MCF 10A (cell line): ENCODE measurements around the gene WFDC1. TPM values are rescaled to one million over a fixed set of nuclear protein-coding genes. Genes with fewer than 3 reads are reported as not detected.

Experiments
- BruUV-seq: library from RNA; stranded (reverse); fragments of 400-500 nt; replicated peaks from 2 replicates; lab custom pipeline; 2021; lab: Mats Ljungman, UMichigan
- CTCF ChIA-PET: fragments of 300-600 bp; sonication (Branson Sonifier 250); formaldehyde crosslinking; extraction: SDS; loops from one replicate; lab custom pipeline; 2021; ENCODE audit warnings: antibody characterized with exemption, inconsistent platforms; lab: Yijun Ruan, JAX
- POLR2A ChIA-PET: fragments of 300-600, 350-650 bp; sonication (Branson Sonifier 250); formaldehyde crosslinking; extraction: SDS; loops from one replicate; lab custom pipeline; 2020; ENCODE audit warnings: antibody characterized with exemption, inconsistent platforms; lab: Yijun Ruan, JAX
- DNase-seq: peaks from one replicate; pipeline ENCODE4 v3.0.0-alpha.2; 2018; ENCODE audit not compliant: unreplicated experiment
- H3K27ac Mint-ChIP-seq: one replicate; pipeline ENCODE4 v1.8.0; 2022; ENCODE audit warnings: mild to moderate bottlenecking, low read depth, mixed read lengths; ENCODE audit not compliant: unreplicated experiment
- H3K27me3 Mint-ChIP-seq: one replicate; pipeline ENCODE4 v1.8.0; 2022; ENCODE audit warnings: mixed read lengths; ENCODE audit not compliant: insufficient read depth, unreplicated experiment
- H3K36me3 Mint-ChIP-seq: one replicate; pipeline ENCODE4 v1.8.0; 2022; ENCODE audit warnings: mild to moderate bottlenecking, moderate library complexity, mixed read lengths; ENCODE audit not compliant: insufficient read depth, unreplicated experiment
- H3K4me1 Mint-ChIP-seq: one replicate; pipeline ENCODE4 v1.8.0; 2022; ENCODE audit warnings: mixed read lengths; ENCODE audit not compliant: insufficient read depth, unreplicated experiment
- H3K4me3 Mint-ChIP-seq: one replicate; pipeline ENCODE4 v1.8.0; 2022; ENCODE audit warnings: mild to moderate bottlenecking, moderate library complexity, mixed read lengths; ENCODE audit not compliant: unreplicated experiment
- H3K9me3 Mint-ChIP-seq: one replicate; pipeline ENCODE4 v1.8.0; 2022; ENCODE audit warnings: mixed read lengths; ENCODE audit not compliant: unreplicated experiment
- CTCF ChIP-seq: fragments of 200-600 bp; IDR thresholded peaks from one replicate; pipeline ENCODE4 v1.8.0; 2022; ENCODE audit warnings: antibody characterized with exemption, mild to moderate bottlenecking; ENCODE audit not compliant: unreplicated experiment
- intact Hi-C: fragments of 100-400 bp; cut with micrococcal nuclease; formaldehyde crosslinking; loops from 2 replicates; pipeline ENCODE4 v1.14.1; 2022
- total RNA-seq: library from RNA; stranded (reverse); gene quantifications from 2 replicates; pipeline ENCODE4 v1.2.3, GENCODE V29; 2022

WFDC1 gene
- total RNA-seq, 1 experiment from 2014 or later: not detected

- Mint-ChIP-seq H3K4me3 (no peak overlapping the region), H3K9me3 (peaks cover 8% of the 10 kb centered on the region), H3K36me3 (no peaks in the 10 kb centered on the region), H3K4me1 (no peaks in the 10 kb centered on the region), H3K27ac (no peak overlapping the region), H3K27me3 (peaks cover 16% of the 10 kb centered on the region)
- intact Hi-C loops: no loop called here
- no TSS peak for BruUV-seq
- POLR2A ChIA-PET: no interaction called here
- TF ChIP-seq CTCF: no peak
- DNase-seq: no peak
- CTCF ChIA-PET: interaction anchor here (0.6 to 0.7 kb wide), 2 partner anchors 19 to 720 kb away, joined by 3 to 5 read pairs; no protein-coding TSS in a partner anchor
Measured at GRCh38 chr16:84320511-84320910, 25.8 kb downstream of the WFDC1 start.

- Mint-ChIP-seq H3K9me3 (peaks cover 8% of the 10 kb centered on the region), H3K27me3 (peaks cover 16% of the 10 kb centered on the region), H3K4me3 (no peak overlapping the region), H3K27ac (no peak overlapping the region), H3K4me1 (no peaks in the 10 kb centered on the region), H3K36me3 (no peaks in the 10 kb centered on the region)
- ChIA-PET CTCF (interaction anchor here (1.4 kb wide), 1 partner anchor 10 kb away, joined by 3 read pairs; no protein-coding TSS in a partner anchor), POLR2A (interaction anchor here (0.7 kb wide), 1 partner anchor 631 kb away, joined by 3 read pairs; no protein-coding TSS in a partner anchor)
- no peak for TF ChIP-seq CTCF
- intact Hi-C loops: no loop called here
- no peak for DNase-seq
- no TSS peak for BruUV-seq
Measured at GRCh38 chr16:84321932-84322331, 27.3 kb downstream of the WFDC1 start.

- POLR2A ChIA-PET: interaction anchor here (0.7 kb wide), 1 partner anchor 631 kb away, joined by 3 read pairs; no protein-coding TSS in a partner anchor
- no peak for DNase-seq
- no TSS peak for BruUV-seq
- Mint-ChIP-seq H3K4me3 (no peak overlapping the region), H3K27ac (no peak overlapping the region), H3K9me3 (peaks cover 8% of the 10 kb centered on the region), H3K36me3 (no peaks in the 10 kb centered on the region), H3K4me1 (no peaks in the 10 kb centered on the region), H3K27me3 (peaks cover 20% of the 10 kb centered on the region)
- CTCF ChIA-PET: interaction anchor here (1.7 kb wide), 1 partner anchor 46 kb away, joined by 4 read pairs; no protein-coding TSS in a partner anchor
- no peak for TF ChIP-seq CTCF
- intact Hi-C loops: no loop called here
Measured at GRCh38 chr16:84322749-84323148, 28.1 kb downstream of the WFDC1 start.

- Mint-ChIP-seq H3K4me3 (no peak overlapping the region), H3K9me3 (peaks cover 6% of the 10 kb centered on the region), H3K27me3 (peaks cover 26% of the 10 kb centered on the region), H3K27ac (no peak overlapping the region), H3K36me3 (no peaks in the 10 kb centered on the region), H3K4me1 (no peaks in the 10 kb centered on the region)
- CTCF ChIA-PET: interaction anchor here (1.7 kb wide), 1 partner anchor 47 kb away, joined by 4 read pairs; no protein-coding TSS in a partner anchor
- no TSS peak for BruUV-seq
- TF ChIP-seq CTCF: no peak
- intact Hi-C loops: no loop called here
- POLR2A ChIA-PET: no interaction called here
- DNase-seq: peak; percentile 55
Measured at GRCh38 chr16:84323606-84324005, 28.9 kb downstream of the WFDC1 start.
